Aorta (tissue), 5 donors: Measurements from ENCODE around the gene SCFD2. TPM values are rescaled to one million over a fixed set of nuclear protein-coding genes. Genes with fewer than 3 reads are reported as not detected.

Source experiments
- ATAC-seq: fragments of 200-7000 bp; cut with Tn5 transposase; one replicate; pipeline ENCODE4 v1.9.1; 2022; ENCODE audit warnings: moderate library complexity; ENCODE audit not compliant: low FRiP score
- DNase-seq, 2 donors: peaks; one replicate each; pipeline ENCODE4 v3.0.0-alpha.2; 2020
- H3K27ac ChIP-seq, 2 donors: one replicate each; pipeline ENCODE4 v1.5.1; 2013; ENCODE audit warnings: low read length in 2 of 2, mild to moderate bottlenecking in 2 of 2, moderate library complexity in 2 of 2, control low read depth in 1 of 2, inconsistent platforms in 1 of 2, low read depth in 1 of 2
- H3K27me3 ChIP-seq, 2 donors: one replicate each; pipeline ENCODE4 v1.6.1; 2013; ENCODE audit warnings: control low read depth in 1 of 2, low read length in 1 of 2, mild to moderate bottlenecking in 1 of 2, moderate library complexity in 1 of 2; ENCODE audit not compliant: insufficient read depth in 2 of 2, control insufficient read depth in 1 of 2
- H3K36me3 ChIP-seq, 2 donors: one replicate each; pipeline ENCODE4 v1.6.1; 2013; ENCODE audit warnings: control low read depth in 1 of 2, low read length in 1 of 2, mild to moderate bottlenecking in 1 of 2; ENCODE audit not compliant: insufficient read depth in 2 of 2, control insufficient read depth in 1 of 2
- H3K4me1 ChIP-seq, 2 donors: one replicate each; pipeline ENCODE4 v1.6.1; 2013; ENCODE audit warnings: low read length in 2 of 2, control low read depth in 1 of 2, mild to moderate bottlenecking in 1 of 2, moderate library complexity in 1 of 2; ENCODE audit not compliant: insufficient read depth in 2 of 2, control insufficient read depth in 1 of 2
- H3K4me3 ChIP-seq, 2 donors: one replicate each; pipeline ENCODE4 v1.5.1; 2013; ENCODE audit warnings: low read length in 2 of 2, control low read depth in 1 of 2, mild to moderate bottlenecking in 1 of 2
- H3K9me3 ChIP-seq: one replicate; pipeline ENCODE4 v1.6.1; 2013; ENCODE audit warnings: mild to moderate bottlenecking, low read length; ENCODE audit not compliant: control insufficient read depth
- WGBS, 2 donors: extraction: QIAGEN DNeasy Blood & Tissue Kit; methylation state at CpG; one replicate each; pipeline ENCODE4 v1.1.7; 2013; 5-methylcytosine and 5-hydroxymethylcytosine counted together
- intact Hi-C, 2 donors: fragments of 100-400 bp; cut with DNase I; formaldehyde crosslinking; loops; one replicate each; pipeline versions ENCODE4 v1.14.2 to v1.15.0; 2022
- polyA plus RNA-seq, 2 donors: library from polyadenylated mRNA; stranded (reverse); fragments of 200-250 nt; gene quantifications; one replicate each; pipeline ENCODE4 v1.2.3, GENCODE V29; 2013
- total RNA-seq, 2 donors: library from RNA; stranded (reverse); fragmentation: NEBNext Ultra II Directional; extraction: Animal tissue kit (Norgen Biotek cat#: 25700); gene quantifications; one replicate each; pipeline ENCODE4 v1.2.1, GENCODE V29; 2021
- donor health status: healthy with polysubstance abuse.
- donor health status: Bipolar disorder and iron deficiency.
- donor health status: DM: no; HTN: no; CAD: no.
- donor health status: DM: no; HTN: no; CAD: no.
- donor health status: DM: yes; HTN: yes; CAD: no.

SCFD2 gene
- total and polyA plus RNA-seq, 4 donors = 3.5 to 19.2 (median 10.3) TPM

GRCh38 chr4:52931243-52931642 lies 434.6 kb downstream of the SCFD2 start:
- no peak overlapping the region for H3K4me3 ChIP-seq
- H3K27me3 ChIP-seq = no peaks in the 10 kb centered on the region
- intact Hi-C loops = no loop called here
- no peak overlapping the region for H3K27ac ChIP-seq
- H3K4me1 ChIP-seq = no peaks in the 10 kb centered on the region
- 87 to 88% methylated on average over 4 of the region's 4 CpGs for WGBS, 2 donors
- DNase-seq (no peak), ATAC-seq (no peak)
- no peaks in the 10 kb centered on the region for H3K9me3 ChIP-seq
- no peaks in the 10 kb centered on the region for H3K36me3 ChIP-seq

- Histone ChIP-seq H3K27me3 (no peaks in the 10 kb centered on the region), H3K9me3 (no peaks in the 10 kb centered on the region), H3K4me3 (no peak overlapping the region), H3K36me3 (no peaks in the 10 kb centered on the region), H3K27ac (no peak overlapping the region), H3K4me1 (no peaks in the 10 kb centered on the region)
- intact Hi-C loops = no loop called here
- DNase-seq (no peak), ATAC-seq (no peak)
- 94% methylated on average over 9 of the region's 9 CpGs for WGBS, 2 donors
These were observed 439.5 kb downstream of the SCFD2 start for GRCh38 chr4:52926196-52926974.

GRCh38 chr4:52925531-52925968 lies 440.3 kb downstream of the SCFD2 start:
- no peak for ATAC-seq

GRCh38 chr4:52919461-52919860 lies 446.4 kb downstream of the SCFD2 start:
- DNase-seq = no peak
- H3K4me3 ChIP-seq = no peak overlapping the region
- peaks cover 0 to 2% of the 10 kb centered on the region in 2 donors for H3K4me1 ChIP-seq
- WGBS, 2 donors = 17 to 20% methylated on average over 2 of the region's 2 CpGs
- H3K9me3 ChIP-seq = no peaks in the 10 kb centered on the region
- H3K27me3 ChIP-seq = no peaks in the 10 kb centered on the region
- H3K36me3 ChIP-seq = no peaks in the 10 kb centered on the region
- ATAC-seq = no peak
- H3K27ac ChIP-seq = no peak overlapping the region
- intact Hi-C loops = no loop called here

More at GRCh38 chr4:52925531-52925968, 440.3 kb downstream of the SCFD2 start:
- Histone ChIP-seq H3K4me3 (no peak overlapping the region), H3K9me3 (no peaks in the 10 kb centered on the region), H3K27me3 (no peaks in the 10 kb centered on the region), H3K36me3 (no peaks in the 10 kb centered on the region), H3K27ac (no peak overlapping the region), H3K4me1 (no peaks in the 10 kb centered on the region)
- intact Hi-C loops = no loop called here
- DNase-seq = no peak
- WGBS, 2 donors = 82 to 91% methylated on average over 3 of the region's 3 CpGs

GRCh38 chr4:52917817-52918216 lies 448.0 kb downstream of the SCFD2 start:
- no peak for ATAC-seq
- 97 to 98% methylated on average over 5 of the region's 5 CpGs for WGBS, 2 donors
- intact Hi-C loops = no loop called here

GRCh38 chr4:52915730-52916300 lies 450.0 kb downstream of the SCFD2 start:
- H3K27me3 ChIP-seq = no peaks in the 10 kb centered on the region
- DNase-seq (no peak), ATAC-seq (no peak)
- WGBS, 2 donors = 76 to 77% methylated on average over 6 of the region's 6 CpGs
- H3K36me3 ChIP-seq = no peaks in the 10 kb centered on the region
- no peaks in the 10 kb centered on the region for H3K9me3 ChIP-seq
- no peak overlapping the region for H3K4me3 ChIP-seq
- peaks cover 0 to 2% of the 10 kb centered on the region in 2 donors for H3K4me1 ChIP-seq
- no peak overlapping the region for H3K27ac ChIP-seq
- intact Hi-C loops = no loop called here

More at GRCh38 chr4:52917817-52918216, 448.0 kb downstream of the SCFD2 start:
- Histone ChIP-seq H3K27me3 (no peaks in the 10 kb centered on the region), H3K4me1 (peaks cover 0 to 2% of the 10 kb centered on the region in 2 donors), H3K4me3 (no peak overlapping the region), H3K36me3 (no peaks in the 10 kb centered on the region), H3K27ac (no peak overlapping the region), H3K9me3 (no peaks in the 10 kb centered on the region)
- DNase-seq = no peak

GRCh38 chr4:52915191-52915590 lies 450.7 kb downstream of the SCFD2 start:
- Histone ChIP-seq H3K4me3 (no peak overlapping the region), H3K36me3 (no peaks in the 10 kb centered on the region), H3K27ac (no peak overlapping the region), H3K9me3 (no peaks in the 10 kb centered on the region), H3K27me3 (no peaks in the 10 kb centered on the region), H3K4me1 (no peaks in the 10 kb centered on the region)
- DNase-seq (no peak), ATAC-seq (no peak)
- intact Hi-C loops = no loop called here

GRCh38 chr4:52914051-52914605 lies 451.7 kb downstream of the SCFD2 start:
- no peaks in the 10 kb centered on the region for H3K9me3 ChIP-seq
- no peak for DNase-seq

More at GRCh38 chr4:52914051-52914605, 451.7 kb downstream of the SCFD2 start:
- 16 to 26% methylated on average over 3 of the region's 3 CpGs for WGBS, 2 donors
- Histone ChIP-seq H3K27me3 (no peaks in the 10 kb centered on the region), H3K4me3 (no peak overlapping the region), H3K36me3 (no peaks in the 10 kb centered on the region), H3K4me1 (no peaks in the 10 kb centered on the region), H3K27ac (peak overlapping the region; percentile 6 to 24)
- ATAC-seq = no peak
- intact Hi-C loops = loop anchor here in 1 of 2 donors (5.0 kb wide), 1 partner anchor 47 kb away; no protein-coding TSS in a partner anchor
